K562 (cell line): ENCODE measurements around the gene SHANK1. TPM values are rescaled to one million over a fixed set of nuclear protein-coding genes. Genes with fewer than 3 reads are reported as not detected.
A peak's percentile ranks its signal among the peaks of the same experiment; 100 is the strongest.

Experiments used
- ATAC-seq: fragments of 200-7000 bp; cut with Tn5 transposase; 3 replicates; pipeline ENCODE4 v1.9.1; 2020; ENCODE audit warnings: moderate library complexity
- BruUV-seq: library from RNA; stranded (reverse); fragments of 400-500 nt; replicated peaks from 2 replicates; lab custom pipeline; 2021; lab: Mats Ljungman, UMichigan
- CTCF ChIA-PET: fragments of 300-600 bp; formaldehyde crosslinking; extraction: SDS; loops from one replicate; lab custom pipeline; 2021; ENCODE audit warnings: low intra/inter-chr PET ratio; lab: Yijun Ruan, JAX
- POLR2A ChIA-PET: fragments of 300-600, 350-650 bp; sonication (Branson Sonifier 250); formaldehyde crosslinking; extraction: SDS; loops from one replicate; lab custom pipeline; 2021; ENCODE audit warnings: antibody characterized with exemption, inconsistent platforms; lab: Yijun Ruan, JAX
- DNase-seq, 4 experiments: peaks; one replicate each; pipeline versions ENCODE4 v3.0.0 to v3.0.0-alpha.2; 2011 to 2018; ENCODE audit warnings: low spot score in 3 of 4, mixed read lengths in 3 of 4; ENCODE audit errors: extremely low read depth in 1 of 4
- FAIRE-seq: peaks from 2 replicates; lab custom pipeline; 2011; peaks lifted over from hg19 to GRCh38; lab: Jason Lieb, UNC
- H2AFZ ChIP-seq: 2 replicates; pipeline ENCODE4 v1.6.0; 2011; ENCODE audit warnings: low read depth, low read length, control low read depth, inconsistent platforms
- H3K27ac ChIP-seq: fragments of 200-600 bp; 3 replicates; pipeline ENCODE4 v1.8.0; 2011; ENCODE audit warnings: low read depth, mild to moderate bottlenecking, control low read depth, inconsistent platforms, low read length, moderate library complexity, mixed read lengths; ENCODE audit errors: extremely low read depth
- H3K27me3 ChIP-seq, 2 experiments: fragments of 300-600 bp in 1 of 2; 2 replicates in 1 of 2; 3 replicates in 1 of 2; pipeline versions ENCODE4 v1.6.0 to v1.8.0; 2011; ENCODE audit warnings: inconsistent platforms in 2 of 2, low read length in 2 of 2, mild to moderate bottlenecking in 1 of 2, mixed read lengths in 1 of 2, moderate library complexity in 1 of 2; ENCODE audit not compliant: control insufficient read depth in 2 of 2, insufficient read depth in 2 of 2
- H3K36me3 ChIP-seq: fragments of 300-600 bp; 3 replicates; pipeline ENCODE4 v1.8.0; 2011; ENCODE audit warnings: mild to moderate bottlenecking, low read length, inconsistent platforms; ENCODE audit not compliant: control insufficient read depth, insufficient read depth
- H3K4me1 ChIP-seq, 2 experiments: fragments of 200-600 bp in 1 of 2; replicated peaks in 1 of 2; 2 replicates in 1 of 2; 3 replicates in 1 of 2; pipeline versions ENCODE4 v1.5.1 to v1.8.0; 2011; ENCODE audit warnings: inconsistent platforms in 2 of 2, low read length in 2 of 2, mild to moderate bottlenecking in 1 of 2, mixed read lengths in 1 of 2, moderate library complexity in 1 of 2; ENCODE audit not compliant: control insufficient read depth in 2 of 2, insufficient read depth in 2 of 2
- H3K4me2 ChIP-seq: 2 replicates; pipeline ENCODE4 v1.6.1; 2011; ENCODE audit warnings: low read length, control low read depth, inconsistent platforms, mixed read lengths; ENCODE audit not compliant: insufficient read depth
- H3K4me3 ChIP-seq: fragments of 200-600 bp; sonication (generic), shearing (Covaris generic); 2 replicates; pipeline ENCODE4 v1.5.1; 2016; ENCODE audit warnings: control low read depth, inconsistent platforms
- H3K79me2 ChIP-seq: fragments of 200-600 bp; 3 replicates; pipeline ENCODE4 v1.8.0; 2011; ENCODE audit warnings: low read length, inconsistent platforms; ENCODE audit not compliant: control insufficient read depth, insufficient read depth
- H3K9ac ChIP-seq, 2 experiments: 2 replicates each; pipeline versions ENCODE4 v1.6.0 to v1.6.1; 2011; ENCODE audit warnings: low read depth in 2 of 2, low read length in 2 of 2, control low read depth in 1 of 2, inconsistent platforms in 1 of 2, mild to moderate bottlenecking in 1 of 2, mixed read lengths in 1 of 2; ENCODE audit not compliant: insufficient read depth in 1 of 2
- H3K9me1 ChIP-seq: one replicate; pipeline ENCODE4 v1.6.0; 2011; ENCODE audit warnings: inconsistent platforms, mild to moderate bottlenecking, low read length, moderate library complexity; ENCODE audit not compliant: control insufficient read depth, insufficient read depth
- H3K9me3 ChIP-seq: replicated peaks from 2 replicates; pipeline ENCODE4 v1.5.1; 2011; ENCODE audit warnings: low read depth, low read length, inconsistent platforms; ENCODE audit not compliant: control insufficient read depth, insufficient read depth
- H4K20me1 ChIP-seq: replicated peaks from 2 replicates; pipeline ENCODE4 v1.6.1; 2011; ENCODE audit warnings: low read length, inconsistent platforms, mixed read lengths; ENCODE audit not compliant: control insufficient read depth, insufficient read depth
- ATF7 ChIP-seq: fragments of 450-650 bp; IDR thresholded peaks from 2 replicates; pipeline ENCODE4 v1.7.1; 2014; ENCODE audit warnings: mild to moderate bottlenecking, moderate library complexity
- CTCF ChIP-seq, 3 experiments: IDR thresholded peaks in 2 of 3; conservative IDR thresholded peaks in 1 of 3; 2 replicates each; pipeline ENCODE4 v1.5.1; 2011 to 2012; ENCODE audit warnings: low read length in 3 of 3, mild to moderate bottlenecking in 3 of 3, control low read depth in 2 of 3, improper control_type of control experiment in 1 of 3, inconsistent platforms in 1 of 3, low read depth in 1 of 3, mixed read lengths in 1 of 3, moderate library complexity in 1 of 3; ENCODE audit not compliant: insufficient read depth in 2 of 3
- ETV5 ChIP-seq: sonication (generic); formaldehyde crosslinking; IDR thresholded peaks from 2 replicates; pipeline ENCODE4 v1.4.0; 2020; ENCODE audit warnings: low read depth, mild to moderate bottlenecking, missing genetic modification reagents
- FOSL1 ChIP-seq: fragments of 200-800 bp; sonication (Bioruptor generic); conservative IDR thresholded peaks from 2 replicates; pipeline ENCODE4 v1.6.1; 2016; ENCODE audit warnings: missing genetic modification characterization, missing compliant biosample characterization
- KLF1 ChIP-seq: fragments of 450-650 bp; IDR thresholded peaks from 2 replicates; pipeline ENCODE4 v1.6.1; 2016; ENCODE audit warnings: missing genetic modification characterization, missing compliant biosample characterization
- KLF16 ChIP-seq: IDR thresholded peaks from 2 replicates; pipeline ENCODE4 v1.6.1; 2016; ENCODE audit warnings: antibody characterized with exemption
- MBD2 ChIP-seq: sonication (generic); IDR thresholded peaks from 2 replicates; pipeline ENCODE4 v1.6.1; 2016; ENCODE audit warnings: low read depth, borderline replicate concordance
- NFXL1 ChIP-seq: fragments of 450-650 bp; formaldehyde crosslinking; IDR thresholded peaks from 2 replicates; pipeline ENCODE4 v1.4.0; 2021; ENCODE audit warnings: mild to moderate bottlenecking
- NRF1 ChIP-seq, 2 experiments: fragments of 450-650 bp; IDR thresholded peaks in 1 of 2; conservative IDR thresholded peaks in 1 of 2; 2 replicates each; pipeline ENCODE4 v1.6.1; 2014; ENCODE audit warnings: mild to moderate bottlenecking in 2 of 2
- RBM14 ChIP-seq: fragments of 200-400 bp; formaldehyde crosslinking; IDR thresholded peaks from 2 replicates; pipeline ENCODE4 v1.6.1; 2018; ENCODE audit warnings: low read depth, mild to moderate bottlenecking, low read length, moderate library complexity, borderline replicate concordance; ENCODE audit not compliant: insufficient read depth
- RCOR1 ChIP-seq, 2 experiments: IDR thresholded peaks; 2 replicates each; pipeline ENCODE4 v1.6.1; 2012; ENCODE audit warnings: low read depth in 2 of 2, low read length in 2 of 2, borderline replicate concordance in 1 of 2, improper control_type of control experiment in 1 of 2
- SIX5 ChIP-seq, 2 experiments: IDR thresholded peaks; 2 replicates each; pipeline ENCODE4 v1.6.1; 2011; ENCODE audit warnings: low read length in 2 of 2, borderline replicate concordance in 1 of 2, low read depth in 1 of 2, mild to moderate bottlenecking in 1 of 2, moderate library complexity in 1 of 2; ENCODE audit not compliant: insufficient read depth in 1 of 2
- SMARCB1 ChIP-seq: IDR thresholded peaks from 2 replicates; pipeline ENCODE4 v1.6.1; 2011; ENCODE audit warnings: improper control_type of control experiment, low read depth; ENCODE audit not compliant: insufficient read length
- STAG1 ChIP-seq: sonication (generic); formaldehyde crosslinking; IDR thresholded peaks from 2 replicates; pipeline ENCODE4 v1.5.0; 2020; ENCODE audit warnings: missing genetic modification reagents, borderline replicate concordance
- ZNF282 ChIP-seq: sonication (generic); formaldehyde crosslinking; IDR thresholded peaks from 2 replicates; pipeline ENCODE4 v1.8.1; 2023; ENCODE audit warnings: missing genetic modification reagents
- WGBS: fragments of 100-300 bp; shearing (Covaris generic); methylation state at CpG from one replicate; pipeline ENCODE4 v1.1.6; 2016; ENCODE audit warnings: low coverage, mixed read lengths; ENCODE audit not compliant: insufficient coverage; ENCODE audit errors: missing lambda C conversion rate; 5-methylcytosine and 5-hydroxymethylcytosine counted together
- in situ Hi-C: fragments of 300-500 bp; cut with MboI; formaldehyde crosslinking; loops from 4 replicates; pipeline ENCODE4 v1.15.0; 2018; ENCODE audit warnings: inconsistent platforms, mixed read lengths
- intact Hi-C: fragments of 100-400 bp; cut with micrococcal nuclease; formaldehyde crosslinking; loops from 2 replicates; pipeline ENCODE4 v1.14.2; 2022
- polyA plus RNA-seq, 8 experiments: library from polyadenylated mRNA; depleted of rRNA in 4 of 8; stranded (reverse) in 5 of 8; unstranded in 3 of 8; fragments of >200 nt; fragmentation: Nextera tagmentation in 2 of 8; fragmentation: Illumina TruSeq in 1 of 8; extraction: Ambion mirVana in 2 of 8; extraction: Trizol in 1 of 8; gene quantifications; 2 replicates each; pipeline versions ENCODE4 v1.2.1 to v1.2.3, GENCODE V29; 2011 to 2014; ENCODE audit warnings: inconsistent platforms in 1 of 8, missing spikeins in 1 of 8
- total RNA-seq, 7 experiments: library from RNA; depleted of rRNA in 6 of 7; stranded (reverse); fragments of >200 nt in 6 of 7; fragmentation: Illumina TruSeq in 2 of 7; extraction: Trizol in 2 of 7; gene quantifications; 2 replicates each; pipeline versions ENCODE4 v1.2.1 to v1.2.3, GENCODE V29; 2011 to 2021; ENCODE audit warnings: low replicate concordance in 1 of 7
- TF ChIP-seq, protein P1 (sequence below): sonication (generic); formaldehyde crosslinking; IDR thresholded peaks from 2 replicates; pipeline ENCODE4 v1.8.0; 2023; ENCODE audit warnings: mild to moderate bottlenecking, missing genetic modification reagents

The SHANK1 gene
- total and polyA plus RNA-seq, 9 of the 15 experiments (the other 6 are each of a cell fraction or from before 2014, with no cell fraction given) = 0.33 to 1.3 (median 0.55) TPM; not detected in 2

DNA sequence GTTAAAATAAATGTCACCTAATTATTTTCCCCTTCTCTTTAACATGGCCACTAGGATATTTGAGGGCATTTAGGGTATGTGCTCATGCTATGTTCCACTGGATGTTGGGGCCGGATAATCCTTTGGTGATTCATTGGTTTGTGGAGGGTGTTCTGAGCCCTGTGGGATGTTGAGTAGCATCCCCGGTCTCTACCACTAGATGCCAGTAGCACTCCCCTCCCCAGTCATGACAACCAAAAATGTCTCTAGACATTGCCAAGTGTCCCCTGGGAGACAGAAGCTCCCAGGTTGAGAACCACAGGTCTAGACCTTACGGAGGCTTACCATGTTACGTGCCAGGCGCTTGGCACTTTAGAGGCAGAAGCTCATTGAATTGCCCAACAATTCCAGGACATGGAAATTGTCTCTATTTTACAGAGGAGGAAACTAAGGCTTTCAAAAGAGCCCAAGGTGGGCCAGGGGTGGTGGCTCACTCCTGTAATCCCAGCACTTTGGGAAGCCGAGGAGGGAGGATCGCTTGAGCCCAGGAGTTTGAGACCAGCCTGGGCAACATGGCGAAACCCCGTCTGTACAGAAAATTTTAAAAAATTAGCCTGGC is 14.1 kb downstream of the SHANK1 start:
- Histone ChIP-seq H4K20me1 (no peaks in the 10 kb centered on the region; the same call in 1 of the 2 replicates), H3K36me3 (no peaks in the 10 kb centered on the region), H3K4me2 (no peak overlapping the region), H3K27ac (no peak overlapping the region), H2AFZ (no peak overlapping the region), H3K4me3 (no peak overlapping the region), H3K9me1 (no peaks in the 10 kb centered on the region), H3K9ac (no peak overlapping the region), H3K9me3 (no peaks in the 10 kb centered on the region), H3K4me1 (peaks cover 0 to 19% of the 10 kb centered on the region in 2 experiments; a peak in 2 of 5 replicates), H3K27me3 (peaks cover 20 to 37% of the 10 kb centered on the region in 2 experiments; a peak in 4 of 5 replicates), H3K79me2 (no peaks in the 10 kb centered on the region)
- no TSS peak for BruUV-seq
- ChIA-PET CTCF (interaction anchor here (0.6 to 6.0 kb wide), 6 partner anchors 74 to 392 kb away, joined by 3 to 61 read pairs (median 6); no protein-coding TSS in a partner anchor), POLR2A (interaction anchor here (0.6 to 0.9 kb wide), 4 partner anchors 8 to 77 kb away, joined by 3 to 5 read pairs (median 4); no protein-coding TSS in a partner anchor)
- DNase-seq (peak; percentile 81 to 84 (median 82)), ATAC-seq (peak; percentile 92), FAIRE-seq (peak; percentile 98)
- in situ Hi-C loops = loop anchor here (5.0 to 10.0 kb wide), 3 partner anchors 82 to 389 kb away; no protein-coding TSS in a partner anchor
- 1% methylated on average over 9 of the region's 9 CpGs for WGBS
- intact Hi-C loops = loop anchor here (1.0 to 10.0 kb wide), 5 partner anchors 78 to 387 kb away; no protein-coding TSS in a partner anchor
- TF ChIP-seq ATF7 (0 out of 2 replicates have a peak, but pooled peaks have one; percentile 23), SIX5 (IDR thresholded peaks at IDR 0.05; ENCODE audit: borderline replicate concordance in 1 of 2, insufficient read depth in 1 of 2, low read depth in 1 of 2, low read length in 2 of 2) (no peak), KLF1 (tag) (peak; percentile 21; the same call in 1 of the 2 replicates), KLF16 (peak; percentile 56; the same call in 1 of the 2 replicates), SMARCB1 (no peak), NFXL1 (CRISPR knock-in tag) (no peak), STAG1 (CRISPR knock-in tag) (peak; percentile 81), RCOR1 (IDR thresholded peaks at IDR 0.05; ENCODE audit: borderline replicate concordance in 1 of 2, low read depth in 2 of 2, low read length in 2 of 2) (peak in 1 of 2 experiments; percentile 46; a peak in 1 of 4 replicates), NRF1 (conservative IDR thresholded peaks at IDR 0.05 in 1 of 2, IDR thresholded peaks at IDR 0.05 in 1 of 2) (no peak), MBD2 (no peak), ZNF282 (CRISPR knock-in tag) (no peak), RBM14 (no peak), ETV5 (0 out of 2 replicates have a peak, but pooled peaks have one; percentile 26), CTCF (IDR thresholded peaks at IDR 0.05 in 2 of 3, conservative IDR thresholded peaks at IDR 0.05 in 1 of 3; ENCODE audit: insufficient read depth in 2 of 3, low read depth in 1 of 3, low read length in 3 of 3) (peak; percentile 85 to 93 (median 88)), FOSL1 (tag) (peak; percentile 51; the same call in 1 of the 2 replicates)
- TF ChIP-seq, protein P1, sequence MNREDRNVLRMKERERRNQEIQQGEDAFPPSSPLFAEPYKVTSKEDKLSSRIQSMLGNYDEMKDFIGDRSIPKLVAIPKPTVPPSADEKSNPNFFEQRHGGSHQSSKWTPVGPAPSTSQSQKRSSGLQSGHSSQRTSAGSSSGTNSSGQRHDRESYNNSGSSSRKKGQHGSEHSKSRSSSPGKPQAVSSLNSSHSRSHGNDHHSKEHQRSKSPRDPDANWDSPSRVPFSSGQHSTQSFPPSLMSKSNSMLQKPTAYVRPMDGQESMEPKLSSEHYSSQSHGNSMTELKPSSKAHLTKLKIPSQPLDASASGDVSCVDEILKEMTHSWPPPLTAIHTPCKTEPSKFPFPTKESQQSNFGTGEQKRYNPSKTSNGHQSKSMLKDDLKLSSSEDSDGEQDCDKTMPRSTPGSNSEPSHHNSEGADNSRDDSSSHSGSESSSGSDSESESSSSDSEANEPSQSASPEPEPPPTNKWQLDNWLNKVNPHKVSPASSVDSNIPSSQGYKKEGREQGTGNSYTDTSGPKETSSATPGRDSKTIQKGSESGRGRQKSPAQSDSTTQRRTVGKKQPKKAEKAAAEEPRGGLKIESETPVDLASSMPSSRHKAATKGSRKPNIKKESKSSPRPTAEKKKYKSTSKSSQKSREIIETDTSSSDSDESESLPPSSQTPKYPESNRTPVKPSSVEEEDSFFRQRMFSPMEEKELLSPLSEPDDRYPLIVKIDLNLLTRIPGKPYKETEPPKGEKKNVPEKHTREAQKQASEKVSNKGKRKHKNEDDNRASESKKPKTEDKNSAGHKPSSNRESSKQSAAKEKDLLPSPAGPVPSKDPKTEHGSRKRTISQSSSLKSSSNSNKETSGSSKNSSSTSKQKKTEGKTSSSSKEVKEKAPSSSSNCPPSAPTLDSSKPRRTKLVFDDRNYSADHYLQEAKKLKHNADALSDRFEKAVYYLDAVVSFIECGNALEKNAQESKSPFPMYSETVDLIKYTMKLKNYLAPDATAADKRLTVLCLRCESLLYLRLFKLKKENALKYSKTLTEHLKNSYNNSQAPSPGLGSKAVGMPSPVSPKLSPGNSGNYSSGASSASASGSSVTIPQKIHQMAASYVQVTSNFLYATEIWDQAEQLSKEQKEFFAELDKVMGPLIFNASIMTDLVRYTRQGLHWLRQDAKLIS (CRISPR knock-in tag) = no peak
